Endodermal cell (in vitro differentiated cells): ENCODE results near the gene SEC16A. TPM values are rescaled to one million over a fixed set of nuclear protein-coding genes. Genes with fewer than 3 reads are reported as not detected.

Source experiments
- DNase-seq: peaks from one replicate; pipeline ENCODE4 v3.0.0-alpha.2; 2017
- H3K27ac ChIP-seq: 2 replicates; pipeline ENCODE4 v1.5.1; 2013; ENCODE audit warnings: mild to moderate bottlenecking, low read depth, low read length, moderate library complexity
- H3K27me3 ChIP-seq: 2 replicates; pipeline ENCODE4 v1.6.1; 2013; ENCODE audit warnings: mild to moderate bottlenecking, low read length, moderate library complexity; ENCODE audit not compliant: insufficient read depth, control insufficient read depth, poor library complexity, severe bottlenecking
- H3K36me3 ChIP-seq: 2 replicates; pipeline ENCODE4 v1.7.0; 2013; ENCODE audit warnings: mild to moderate bottlenecking, low read length, moderate library complexity; ENCODE audit not compliant: control insufficient read depth, insufficient read depth
- H3K4me1 ChIP-seq: one replicate; pipeline ENCODE4 v1.7.0; 2013; ENCODE audit warnings: low read length; ENCODE audit not compliant: control insufficient read depth, insufficient read depth
- H3K4me3 ChIP-seq: 2 replicates; pipeline ENCODE4 v1.5.1; 2013; ENCODE audit warnings: mild to moderate bottlenecking, low read length, moderate library complexity
- H3K9ac ChIP-seq: 2 replicates; pipeline ENCODE4 v1.6.1; 2013; ENCODE audit warnings: mild to moderate bottlenecking, low read length, moderate library complexity; ENCODE audit not compliant: poor library complexity, severe bottlenecking; ENCODE audit errors: extremely low read depth
- H3K9me3 ChIP-seq: 2 replicates; pipeline ENCODE4 v1.6.1; 2013; ENCODE audit warnings: mild to moderate bottlenecking, low read length, moderate library complexity; ENCODE audit not compliant: control insufficient read depth
- H3K27ac Mint-ChIP-seq: 2 replicates; pipeline ENCODE4 v1.8.0; 2020; ENCODE audit warnings: mixed read lengths
- H3K27me3 Mint-ChIP-seq: 2 replicates; pipeline ENCODE4 v1.8.0; 2021; ENCODE audit warnings: mild to moderate bottlenecking, mixed read lengths; ENCODE audit not compliant: insufficient read depth
- H3K36me3 Mint-ChIP-seq: 2 replicates; pipeline ENCODE4 v1.8.0; 2020; ENCODE audit warnings: low read depth, mixed read lengths
- H3K4me1 Mint-ChIP-seq: 2 replicates; pipeline ENCODE4 v1.8.0; 2020; ENCODE audit warnings: mixed read lengths
- H3K4me3 Mint-ChIP-seq: 2 replicates; pipeline ENCODE4 v1.8.0; 2020; ENCODE audit warnings: mild to moderate bottlenecking, moderate library complexity, mixed read lengths
- H3K9me3 Mint-ChIP-seq: 2 replicates; pipeline ENCODE4 v1.8.0; 2020; ENCODE audit warnings: mild to moderate bottlenecking, mixed read lengths
- WGBS, 2 experiments: methylation state at CpG; one replicate each; pipeline versions ENCODE4 v1.1.5 to v1.1.7; 2013; ENCODE audit warnings: missing lambda C conversion rate in 2 of 2, mixed read lengths in 1 of 2; ENCODE audit not compliant: insufficient coverage in 1 of 2, insufficient read length in 1 of 2; 5-methylcytosine and 5-hydroxymethylcytosine counted together
- total RNA-seq, 2 donors: library from RNA; stranded (reverse); fragmentation: NEBNext Ultra II Directional in 1 of 2; extraction: Animal tissue kit (Norgen Biotek cat#: 25700) in 1 of 2; gene quantifications; 2 replicates in 1 of 2; 3 replicates in 1 of 2; pipeline ENCODE4 v1.2.1, GENCODE V29; 2021
- TF ChIP-seq, protein P1 (sequence below): fragments of 200-600 bp; sonication (generic); conservative IDR thresholded peaks from 2 replicates; pipeline ENCODE4 v1.5.0; 2021; ENCODE audit warnings: antibody characterized with exemption, mild to moderate bottlenecking

SEC16A gene
- total RNA-seq, 2 donors from 2014 or later = 54.6 to 60.7 TPM

- TF ChIP-seq, protein P1, sequence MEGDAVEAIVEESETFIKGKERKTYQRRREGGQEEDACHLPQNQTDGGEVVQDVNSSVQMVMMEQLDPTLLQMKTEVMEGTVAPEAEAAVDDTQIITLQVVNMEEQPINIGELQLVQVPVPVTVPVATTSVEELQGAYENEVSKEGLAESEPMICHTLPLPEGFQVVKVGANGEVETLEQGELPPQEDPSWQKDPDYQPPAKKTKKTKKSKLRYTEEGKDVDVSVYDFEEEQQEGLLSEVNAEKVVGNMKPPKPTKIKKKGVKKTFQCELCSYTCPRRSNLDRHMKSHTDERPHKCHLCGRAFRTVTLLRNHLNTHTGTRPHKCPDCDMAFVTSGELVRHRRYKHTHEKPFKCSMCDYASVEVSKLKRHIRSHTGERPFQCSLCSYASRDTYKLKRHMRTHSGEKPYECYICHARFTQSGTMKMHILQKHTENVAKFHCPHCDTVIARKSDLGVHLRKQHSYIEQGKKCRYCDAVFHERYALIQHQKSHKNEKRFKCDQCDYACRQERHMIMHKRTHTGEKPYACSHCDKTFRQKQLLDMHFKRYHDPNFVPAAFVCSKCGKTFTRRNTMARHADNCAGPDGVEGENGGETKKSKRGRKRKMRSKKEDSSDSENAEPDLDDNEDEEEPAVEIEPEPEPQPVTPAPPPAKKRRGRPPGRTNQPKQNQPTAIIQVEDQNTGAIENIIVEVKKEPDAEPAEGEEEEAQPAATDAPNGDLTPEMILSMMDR = no peak
- Mint-ChIP-seq H3K9me3 (no peaks in the 10 kb centered on the region), H3K4me1 (no peaks in the 10 kb centered on the region), H3K36me3 (peaks cover 11% of the 10 kb centered on the region), H3K27me3 (no peaks in the 10 kb centered on the region), H3K27ac (no peak overlapping the region), H3K4me3 (no peak overlapping the region)
- Histone ChIP-seq H3K9me3 (no peaks in the 10 kb centered on the region), H3K27me3 (no peaks in the 10 kb centered on the region), H3K4me1 (no peaks in the 10 kb centered on the region), H3K36me3 (no peaks in the 10 kb centered on the region), H3K27ac (no peak overlapping the region), H3K9ac (no peak overlapping the region), H3K4me3 (no peak overlapping the region)
- WGBS, 2 experiments = 93 to 94% methylated on average over 17 to 28 of the region's 28 CpGs
- no peak for DNase-seq
These were observed 24.6 kb upstream of the SEC16A start for GRCh38 chr9:136507221-136507991.

GRCh38 chr9:136506425-136506824 is 23.6 kb upstream of the SEC16A start:
- no peak for DNase-seq
- Mint-ChIP-seq H3K4me3 (no peak overlapping the region), H3K36me3 (peaks cover 12% of the 10 kb centered on the region), H3K27ac (no peak overlapping the region), H3K9me3 (no peaks in the 10 kb centered on the region), H3K27me3 (no peaks in the 10 kb centered on the region), H3K4me1 (no peaks in the 10 kb centered on the region)
- 96 to 99% methylated on average over 28 to 30 of the region's 30 CpGs for WGBS, 2 experiments
- Histone ChIP-seq H3K27me3 (no peaks in the 10 kb centered on the region), H3K36me3 (no peaks in the 10 kb centered on the region), H3K4me1 (no peaks in the 10 kb centered on the region), H3K27ac (no peak overlapping the region), H3K9me3 (no peaks in the 10 kb centered on the region), H3K9ac (no peak overlapping the region), H3K4me3 (no peak overlapping the region)
- TF ChIP-seq, protein P1 = no peak

DNA sequence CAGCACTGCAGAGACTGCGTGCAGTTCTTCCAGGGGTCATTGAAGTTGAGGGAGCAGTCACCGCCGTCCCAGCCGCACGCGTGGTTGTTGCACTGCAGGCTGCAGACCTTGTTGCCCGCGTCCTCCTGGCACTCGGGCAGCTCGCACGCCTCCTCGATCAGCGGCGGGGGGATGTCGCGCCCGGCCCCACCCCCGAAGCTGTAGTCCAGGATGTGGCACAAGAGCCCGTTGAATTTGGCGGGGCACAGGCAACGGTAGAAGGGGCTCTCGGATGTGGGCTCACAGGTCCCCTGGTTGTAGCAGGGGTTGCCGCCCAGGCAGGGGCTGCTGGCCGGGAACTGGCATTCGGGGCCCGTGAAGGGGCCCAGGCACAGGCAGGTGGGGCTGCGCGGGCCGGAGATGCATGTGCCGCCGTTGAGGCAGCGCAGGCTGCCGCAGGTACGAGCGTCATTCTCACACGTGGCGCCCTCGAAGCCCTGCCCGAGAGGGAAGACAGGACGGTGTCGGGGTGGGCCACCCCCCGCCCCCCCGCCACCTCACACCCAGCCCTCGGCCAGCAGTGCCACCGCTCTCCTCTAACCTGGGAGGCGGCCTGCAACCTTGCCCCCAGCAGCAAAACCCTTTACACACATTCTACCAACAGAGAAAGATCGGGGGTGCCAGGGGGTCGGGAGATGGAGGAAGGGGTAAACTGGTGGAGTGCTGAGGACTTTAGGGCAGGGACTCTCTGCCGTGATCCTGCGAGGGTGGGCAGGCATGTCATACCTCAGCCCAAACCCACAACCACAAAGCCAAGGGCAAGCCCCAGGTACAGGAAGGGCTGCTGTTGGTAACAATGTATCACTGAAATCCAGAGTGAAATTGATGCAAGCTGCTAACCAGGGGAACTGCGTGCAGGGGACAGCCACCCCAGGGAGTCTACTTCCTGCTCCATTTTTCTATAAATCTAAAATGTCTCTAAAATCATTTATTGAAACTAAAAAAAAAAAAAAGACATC is 22.9 kb upstream of the SEC16A start:
- no peak overlapping the region for H3K27ac Mint-ChIP-seq
- H3K36me3 ChIP-seq = no peaks in the 10 kb centered on the region
- peaks cover 11% of the 10 kb centered on the region for H3K36me3 Mint-ChIP-seq
- no peaks in the 10 kb centered on the region for H3K9me3 ChIP-seq
- TF ChIP-seq, protein P1 = no peak
- H3K27ac ChIP-seq = no peak overlapping the region
- H3K9me3 Mint-ChIP-seq = no peaks in the 10 kb centered on the region
- H3K4me1 Mint-ChIP-seq = no peaks in the 10 kb centered on the region
- H3K27me3 ChIP-seq = no peaks in the 10 kb centered on the region
- no peak overlapping the region for H3K4me3 Mint-ChIP-seq
- H3K27me3 Mint-ChIP-seq = no peaks in the 10 kb centered on the region
- DNase-seq = no peak
- WGBS, 2 experiments = 94 to 97% methylated on average over 36 to 51 of the region's 51 CpGs
- H3K4me1 ChIP-seq = no peaks in the 10 kb centered on the region
- no peak overlapping the region for H3K9ac ChIP-seq
- H3K4me3 ChIP-seq = no peak overlapping the region
